ENCODE measurements around the gene DYNC2I2. TPM values are rescaled to one million over a fixed set of nuclear protein-coding genes. Genes with fewer than 3 reads are reported as not detected.

Gene DYNC2I2
- total and polyA plus RNA-seq, 12 donors, result 7.5 to 192 (median 83.2) TPM

DNA sequence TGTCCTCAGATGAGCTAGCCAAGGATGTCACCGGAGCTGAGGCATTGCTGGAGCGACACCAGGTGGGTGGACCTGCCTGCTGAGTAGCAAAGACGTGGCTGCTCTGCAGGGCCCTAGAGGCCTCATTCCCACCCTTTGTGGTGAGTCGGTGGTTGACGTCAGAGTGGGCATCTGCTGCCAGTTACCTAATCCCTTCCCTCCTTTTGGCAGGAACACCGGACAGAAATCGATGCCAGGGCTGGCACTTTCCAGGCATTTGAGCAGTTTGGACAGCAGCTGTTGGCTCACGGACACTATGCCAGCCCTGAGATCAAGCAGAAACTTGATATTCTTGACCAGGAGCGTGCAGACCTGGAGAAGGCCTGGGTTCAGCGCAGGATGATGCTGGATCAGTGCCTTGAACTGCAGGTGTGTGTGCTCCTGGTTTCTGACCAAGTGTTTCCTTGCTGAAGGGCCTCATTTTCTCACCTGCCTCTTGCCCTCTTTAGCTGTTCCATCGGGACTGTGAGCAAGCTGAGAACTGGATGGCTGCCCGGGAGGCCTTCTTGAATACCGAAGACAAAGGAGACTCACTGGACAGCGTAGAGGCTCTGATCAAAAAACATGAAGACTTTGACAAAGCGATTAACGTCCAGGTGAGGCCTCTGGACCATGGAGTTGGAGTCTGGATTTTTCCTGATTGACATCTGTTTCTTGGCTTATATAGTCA, 48.9 kb downstream of the DYNC2I2 start:
- peak; percentile 82 to 95 (median 94) for DNase-seq
- 58 to 72% (median 64%) methylated on average over 11 to 16 of the region's 16 CpGs for WGBS, 4 donors
- intact Hi-C loops (cut with DNase I), result no loop called here
- H3K4me1 ChIP-seq (replicated peaks in 1 of 2), result peaks cover 0 to 7% of the 10 kb centered on the region in 2 donors
- TF ChIP-seq, protein P1, sequence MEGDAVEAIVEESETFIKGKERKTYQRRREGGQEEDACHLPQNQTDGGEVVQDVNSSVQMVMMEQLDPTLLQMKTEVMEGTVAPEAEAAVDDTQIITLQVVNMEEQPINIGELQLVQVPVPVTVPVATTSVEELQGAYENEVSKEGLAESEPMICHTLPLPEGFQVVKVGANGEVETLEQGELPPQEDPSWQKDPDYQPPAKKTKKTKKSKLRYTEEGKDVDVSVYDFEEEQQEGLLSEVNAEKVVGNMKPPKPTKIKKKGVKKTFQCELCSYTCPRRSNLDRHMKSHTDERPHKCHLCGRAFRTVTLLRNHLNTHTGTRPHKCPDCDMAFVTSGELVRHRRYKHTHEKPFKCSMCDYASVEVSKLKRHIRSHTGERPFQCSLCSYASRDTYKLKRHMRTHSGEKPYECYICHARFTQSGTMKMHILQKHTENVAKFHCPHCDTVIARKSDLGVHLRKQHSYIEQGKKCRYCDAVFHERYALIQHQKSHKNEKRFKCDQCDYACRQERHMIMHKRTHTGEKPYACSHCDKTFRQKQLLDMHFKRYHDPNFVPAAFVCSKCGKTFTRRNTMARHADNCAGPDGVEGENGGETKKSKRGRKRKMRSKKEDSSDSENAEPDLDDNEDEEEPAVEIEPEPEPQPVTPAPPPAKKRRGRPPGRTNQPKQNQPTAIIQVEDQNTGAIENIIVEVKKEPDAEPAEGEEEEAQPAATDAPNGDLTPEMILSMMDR (IDR thresholded peaks at IDR 0.05), result no peak
- TF ChIP-seq POLR2A (IDR thresholded peaks at IDR 0.05), result no peak
- no peak overlapping the region for H3K4me3 ChIP-seq
- no peaks in the 10 kb centered on the region for H3K27me3 ChIP-seq
- no peaks in the 10 kb centered on the region for H3K9me3 ChIP-seq (replicated peaks in 1 of 3)
- H3K27ac ChIP-seq, result peak overlapping the region in 4 of 5 donors; percentile 33 to 80 (median 70)
- peaks cover 0 to 97% of the 10 kb centered on the region in 2 donors for H3K36me3 ChIP-seq (replicated peaks in 1 of 2)

DNA sequence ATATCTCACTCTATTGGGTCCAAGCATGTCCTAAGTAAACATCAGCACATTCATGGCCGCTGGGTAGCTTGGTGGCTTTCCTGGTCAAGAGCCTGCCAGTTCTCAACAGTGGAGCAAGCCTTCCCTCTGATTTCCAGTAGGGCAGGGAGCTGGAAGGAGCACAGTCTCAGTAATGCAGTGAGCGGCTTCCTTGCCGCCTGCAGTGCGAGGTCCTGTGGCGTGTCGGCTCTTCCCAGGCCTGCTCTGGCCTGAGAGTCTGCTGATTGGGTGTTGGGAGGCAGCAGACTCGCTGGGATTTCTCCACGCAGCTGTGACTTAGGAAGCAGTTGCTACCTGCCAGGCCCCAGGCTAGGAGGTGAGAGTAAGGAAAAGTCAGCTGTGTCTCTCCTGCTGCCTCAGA, 53.0 kb downstream of the DYNC2I2 start:
- peak overlapping the region in 1 of 5 donors; percentile 15 for H3K27ac ChIP-seq
- TF ChIP-seq, protein P1 (IDR thresholded peaks at IDR 0.05), result no peak
- WGBS, 4 donors, result 92 to 98% (median 94%) methylated on average over 8 of the region's 8 CpGs
- no peak for DNase-seq
- intact Hi-C loops (cut with DNase I), result no loop called here
- H3K9me3 ChIP-seq (replicated peaks in 1 of 3), result no peaks in the 10 kb centered on the region
- H3K27me3 ChIP-seq, result no peaks in the 10 kb centered on the region
- H3K4me3 ChIP-seq, result no peak overlapping the region
- H3K4me1 ChIP-seq (replicated peaks in 1 of 2), result peaks cover 0 to 7% of the 10 kb centered on the region in 2 donors
- peaks cover 0 to 85% of the 10 kb centered on the region in 2 donors for H3K36me3 ChIP-seq (replicated peaks in 1 of 2)

DNA sequence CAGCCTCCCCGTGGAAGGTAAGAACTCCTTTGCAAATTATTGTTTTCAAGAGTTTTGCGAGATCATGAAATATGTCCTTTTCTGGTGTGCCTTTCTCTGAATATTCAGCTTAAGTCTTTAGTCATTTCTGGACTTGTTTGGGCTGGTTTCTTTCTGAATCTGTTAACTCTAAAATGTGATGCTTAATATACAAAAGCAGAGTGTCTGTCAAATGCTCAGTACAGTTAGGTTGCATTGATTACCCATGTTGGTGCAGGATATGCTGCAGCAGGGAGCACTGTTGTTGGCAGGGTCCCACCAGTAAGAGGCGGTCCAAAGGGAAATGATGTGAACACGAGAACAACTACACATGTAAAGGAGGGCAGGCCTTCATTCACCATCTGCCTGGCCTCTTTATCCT, 56.5 kb downstream of the DYNC2I2 start:
- DNase-seq, result no peak
- Histone ChIP-seq H3K27ac (no peak overlapping the region), H3K36me3 (replicated peaks in 1 of 2) (peaks cover 0 to 86% of the 10 kb centered on the region in 2 donors), H3K4me3 (no peak overlapping the region), H3K9me3 (replicated peaks in 1 of 3) (no peaks in the 10 kb centered on the region), H3K27me3 (no peaks in the 10 kb centered on the region), H3K4me1 (replicated peaks in 1 of 2) (no peaks in the 10 kb centered on the region)
- TF ChIP-seq, protein P1 (IDR thresholded peaks at IDR 0.05), result no peak
- no peak for TF ChIP-seq POLR2A (IDR thresholded peaks at IDR 0.05)
- intact Hi-C loops (cut with DNase I), result no loop called here
- 87 to 95% (median 91%) methylated on average over 4 of the region's 4 CpGs for WGBS, 4 donors

DNA sequence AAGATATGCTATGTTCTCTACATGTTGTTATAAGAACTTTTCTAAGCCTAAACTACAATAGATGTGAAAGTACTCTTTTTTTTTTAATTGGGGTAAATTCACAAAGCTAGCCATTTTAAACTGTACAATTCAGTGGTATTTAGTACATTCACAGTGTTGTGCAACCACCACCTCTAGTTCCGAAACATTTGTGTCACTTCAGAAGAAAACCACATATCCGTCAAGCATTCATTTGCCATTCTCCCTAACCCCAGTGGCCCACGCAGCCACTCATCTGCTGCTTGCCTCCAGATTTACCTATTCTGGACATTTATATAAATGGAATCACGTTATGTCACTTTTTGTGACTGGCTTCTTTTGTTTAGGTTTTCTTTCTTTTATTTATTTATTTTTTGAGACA, 61.2 kb downstream of the DYNC2I2 start:
- Histone ChIP-seq H3K27ac (no peak overlapping the region), H3K36me3 (replicated peaks in 1 of 2) (peaks cover 0 to 98% of the 10 kb centered on the region in 2 donors), H3K27me3 (no peaks in the 10 kb centered on the region), H3K4me1 (replicated peaks in 1 of 2) (no peaks in the 10 kb centered on the region), H3K9me3 (replicated peaks in 1 of 3) (no peaks in the 10 kb centered on the region), H3K4me3 (no peak overlapping the region)
- 90 to 97% (median 96%) methylated on average over 4 of the region's 4 CpGs for WGBS, 4 donors
- intact Hi-C loops (cut with DNase I), result no loop called here
- no peak for DNase-seq
- TF ChIP-seq, protein P1 (IDR thresholded peaks at IDR 0.05), result no peak
- TF ChIP-seq POLR2A (IDR thresholded peaks at IDR 0.05), result no peak

Measured in adrenal gland (tissue), 12 donors.